Natural killer cell (primary cell): ENCODE data around the gene GPR42. TPM values are rescaled to one million over a fixed set of nuclear protein-coding genes. Genes with fewer than 3 reads are reported as not detected.
"Not testable (repeated sequence)": the region's sequence is repeated elsewhere in the genome, so short reads cannot be mapped to it uniquely, and the experiment has no call there.

Experiments used
- ATAC-seq, 3 donors: fragments of 150-1000 bp in 2 of 3; fragments of 200-7000 bp in 1 of 3; cut with Tn5 transposase; 1 replicate in 1 of 3; 2 replicates in 2 of 3; pipeline ENCODE4 v1.10.0; 2021; ENCODE audit warnings: mild to moderate bottlenecking in 2 of 3, moderate library complexity in 2 of 3
- DNase-seq, 2 donors: peaks; one replicate each; pipeline versions ENCODE4 v3.0.0 to v3.0.0-alpha.2; 2013 to 2021; ENCODE audit warnings: mixed read lengths in 1 of 2
- H3K27ac ChIP-seq: one replicate; pipeline ENCODE4 v1.5.1; 2013; ENCODE audit warnings: mild to moderate bottlenecking, low read length
- H3K27me3 ChIP-seq: one replicate; pipeline ENCODE4 v1.6.1; 2013; ENCODE audit warnings: low read length; ENCODE audit not compliant: control insufficient read depth, insufficient read depth
- H3K36me3 ChIP-seq: one replicate; pipeline ENCODE4 v1.6.1; 2013; ENCODE audit warnings: low read length; ENCODE audit not compliant: control insufficient read depth, insufficient read depth
- H3K4me1 ChIP-seq: one replicate; pipeline ENCODE4 v1.6.1; 2013; ENCODE audit warnings: low read length; ENCODE audit not compliant: control insufficient read depth, insufficient read depth
- H3K4me3 ChIP-seq: one replicate; pipeline ENCODE4 v1.5.1; 2013; ENCODE audit warnings: low read length
- H3K9me3 ChIP-seq: one replicate; pipeline ENCODE4 v1.6.1; 2013; ENCODE audit warnings: low read length; ENCODE audit not compliant: control insufficient read depth, insufficient read depth
- H3K27ac Mint-ChIP-seq, 2 donors: one replicate each; pipeline ENCODE4 v1.8.0; 2022; ENCODE audit warnings: mild to moderate bottlenecking in 2 of 2, mixed read lengths in 2 of 2, moderate library complexity in 1 of 2
- H3K27me3 Mint-ChIP-seq, 2 donors: one replicate each; pipeline ENCODE4 v1.8.0; 2022; ENCODE audit warnings: low read depth in 2 of 2, mixed read lengths in 2 of 2
- H3K36me3 Mint-ChIP-seq: one replicate; pipeline ENCODE4 v1.8.0; 2022; ENCODE audit warnings: mixed read lengths
- H3K4me1 Mint-ChIP-seq, 2 donors: one replicate each; pipeline ENCODE4 v1.8.0; 2022; ENCODE audit warnings: mixed read lengths in 2 of 2
- H3K4me3 Mint-ChIP-seq: one replicate; pipeline ENCODE4 v1.8.0; 2022; ENCODE audit warnings: mild to moderate bottlenecking, moderate library complexity, mixed read lengths
- H3K9me3 Mint-ChIP-seq, 2 donors: one replicate each; pipeline ENCODE4 v1.8.0; 2022; ENCODE audit warnings: mixed read lengths in 2 of 2
- CTCF ChIP-seq: fragments of 200-600 bp; IDR thresholded peaks from one replicate; pipeline ENCODE4 v1.8.0; 2022; ENCODE audit warnings: antibody characterized with exemption
- WGBS: methylation state at CpG from one replicate; pipeline ENCODE4 v1.1.7; 2013; ENCODE audit warnings: missing lambda C conversion rate; ENCODE audit not compliant: insufficient coverage; 5-methylcytosine and 5-hydroxymethylcytosine counted together
- intact Hi-C: fragments of 100-400 bp; cut with micrococcal nuclease; formaldehyde crosslinking; loops from one replicate; pipeline ENCODE4 v1.14.2; 2022
- total RNA-seq, 4 donors: library from RNA; stranded (reverse); fragments of 120-200 nt in 1 of 4; gene quantifications; one replicate each; pipeline versions ENCODE4 v1.2.3 to v1.2.4, GENCODE V29; 2013 to 2022

Gene GPR42
- total RNA-seq, 3 donors from 2014 or later (not counting 1 experiment from before 2014, with no cell fraction given): 0.19 to 1.5 TPM; not detected in 1

- H3K27ac Mint-ChIP-seq: no peak overlapping the region
- DNase-seq: no peak
- no peaks in the 10 kb centered on the region for H3K9me3 ChIP-seq
- WGBS: 99% methylated on average over 3 of the region's 3 CpGs
- H3K36me3 Mint-ChIP-seq: no peaks in the 10 kb centered on the region
- no peaks in the 10 kb centered on the region for H3K27me3 ChIP-seq
- no peak overlapping the region for H3K4me3 Mint-ChIP-seq
- H3K4me3 ChIP-seq: no peak overlapping the region
- intact Hi-C loops: no loop called here
- no peak overlapping the region for H3K27ac ChIP-seq
- H3K36me3 ChIP-seq: no peaks in the 10 kb centered on the region
- TF ChIP-seq CTCF: no peak
- no peaks in the 10 kb centered on the region for H3K4me1 Mint-ChIP-seq
- H3K4me1 ChIP-seq: no peaks in the 10 kb centered on the region
- no peaks in the 10 kb centered on the region for H3K9me3 Mint-ChIP-seq
- H3K27me3 Mint-ChIP-seq: peaks cover 16 to 31% of the 10 kb centered on the region in 2 donors
- no peak for ATAC-seq
These were observed 7.5 kb downstream of the GPR42 start for GRCh38 chr19:35378356-35378755.

- H3K4me3 Mint-ChIP-seq, H3K27me3 ChIP-seq, H3K27ac ChIP-seq, DNase-seq, H3K4me1 ChIP-seq, ATAC-seq, H3K4me3 ChIP-seq, H3K27ac Mint-ChIP-seq, H3K9me3 ChIP-seq, H3K4me1 Mint-ChIP-seq, H3K9me3 Mint-ChIP-seq, H3K36me3 ChIP-seq, intact Hi-C loops, H3K36me3 Mint-ChIP-seq: not testable (repeated sequence)
- H3K27me3 Mint-ChIP-seq: peaks cover 16 to 26% of the 10 kb centered on the region in 2 donors
- 97% methylated on average over 5 of the region's 5 CpGs for WGBS
These were observed 8.7 kb downstream of the GPR42 start for GRCh38 chr19:35379545-35379944.

- no peak overlapping the region for H3K27ac ChIP-seq
- H3K36me3 ChIP-seq: no peaks in the 10 kb centered on the region
- H3K27me3 ChIP-seq: no peaks in the 10 kb centered on the region
- no peak overlapping the region for H3K4me3 ChIP-seq
- no peaks in the 10 kb centered on the region for H3K36me3 Mint-ChIP-seq
- H3K9me3 Mint-ChIP-seq: no peaks in the 10 kb centered on the region
- DNase-seq (no peak), ATAC-seq (no peak)
- intact Hi-C loops: no loop called here
- peaks cover 12 to 28% of the 10 kb centered on the region in 2 donors for H3K27me3 Mint-ChIP-seq
- no peak for TF ChIP-seq CTCF
- H3K4me1 ChIP-seq: no peaks in the 10 kb centered on the region
- H3K4me1 Mint-ChIP-seq: no peaks in the 10 kb centered on the region
- 68% methylated on average over 1 of the region's 1 CpG for WGBS
- no peak overlapping the region for H3K4me3 Mint-ChIP-seq
- H3K27ac Mint-ChIP-seq: no peak overlapping the region
- no peaks in the 10 kb centered on the region for H3K9me3 ChIP-seq
These were observed 9.1 kb downstream of the GPR42 start for GRCh38 chr19:35379992-35380391.

- Mint-ChIP-seq H3K4me3 (no peak overlapping the region), H3K27me3 (peaks cover 6 to 22% of the 10 kb centered on the region in 2 donors), H3K4me1 (no peaks in the 10 kb centered on the region), H3K36me3 (no peaks in the 10 kb centered on the region), H3K27ac (no peak overlapping the region), H3K9me3 (no peaks in the 10 kb centered on the region)
- Histone ChIP-seq H3K27ac (no peak overlapping the region), H3K9me3 (no peaks in the 10 kb centered on the region), H3K36me3 (no peaks in the 10 kb centered on the region), H3K4me3 (no peak overlapping the region), H3K4me1 (no peaks in the 10 kb centered on the region), H3K27me3 (no peaks in the 10 kb centered on the region)
- WGBS: 76% methylated on average over 9 of the region's 9 CpGs
- ATAC-seq: peak in 1 of 3 donors; percentile 41
- intact Hi-C loops: no loop called here
- no peak for DNase-seq
- TF ChIP-seq CTCF: no peak
These were observed 9.7 kb downstream of the GPR42 start for GRCh38 chr19:35380450-35381124.
